Forelimb muscle (tissue), 1 donor: ENCODE measurements around the gene PCDHGA9. TPM values are rescaled to one million over a fixed set of nuclear protein-coding genes. Genes with fewer than 3 reads are reported as not detected.
"Not testable (repeated sequence)": the region's sequence is repeated elsewhere in the genome, so short reads cannot be mapped to it uniquely, and the experiment has no call there.

ENCODE experiments used
- DNase-seq: peaks from one replicate; pipeline ENCODE4 v3.0.0-alpha.2; 2013; ENCODE audit warnings: low read depth
- polyA plus RNA-seq: library from polyadenylated mRNA; unstranded; fragments of 120-200 nt; gene quantifications from one replicate; pipeline ENCODE4 v1.2.1, GENCODE V29; 2013; ENCODE audit not compliant: insufficient read length

PCDHGA9 gene
- polyA plus RNA-seq = 3.3 TPM

- DNase-seq = no peak
Observed at GRCh38 chr5:141402553-141403243, at the start of gene PCDHGA9. Gene PCDHGA9 (plus strand): TSS chr5:141402778. CDS start chr5:141402953, 175 bp downstream.

GRCh38 chr5:141354900-141355469, 47.6 kb upstream of the PCDHGA9 start, which contains the start of gene PCDHGA4:
Gene PCDHGA4 (plus strand): TSS chr5:141355021. CDS start chr5:141355108, 87 bp downstream.
- DNase-seq = no peak

GRCh38 chr5:141355641-141356040, 46.9 kb upstream of the PCDHGA9 start:
- DNase-seq = no peak

GRCh38 chr5:141356133-141356532, 46.4 kb upstream of the PCDHGA9 start:
- DNase-seq = no peak

DNA sequence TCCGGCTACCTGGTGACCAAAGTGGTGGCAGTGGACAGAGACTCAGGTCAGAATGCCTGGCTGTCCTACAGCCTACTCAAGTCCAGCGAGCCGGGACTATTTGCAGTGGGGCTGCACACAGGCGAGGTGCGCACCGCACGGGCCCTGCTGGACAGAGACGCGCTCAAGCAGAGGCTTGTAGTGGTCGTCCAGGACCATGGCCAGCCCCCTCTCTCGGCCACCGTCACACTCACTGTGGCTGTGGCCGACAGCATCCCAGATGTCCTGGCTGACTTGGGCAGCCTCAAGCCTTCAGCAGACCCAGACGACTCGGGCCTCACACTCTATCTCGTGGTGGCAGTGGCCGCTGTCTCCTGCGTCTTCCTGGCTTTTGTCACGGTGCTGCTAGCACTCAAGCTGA, 45.6 kb upstream of the PCDHGA9 start:
- DNase-seq = no peak

DNA sequence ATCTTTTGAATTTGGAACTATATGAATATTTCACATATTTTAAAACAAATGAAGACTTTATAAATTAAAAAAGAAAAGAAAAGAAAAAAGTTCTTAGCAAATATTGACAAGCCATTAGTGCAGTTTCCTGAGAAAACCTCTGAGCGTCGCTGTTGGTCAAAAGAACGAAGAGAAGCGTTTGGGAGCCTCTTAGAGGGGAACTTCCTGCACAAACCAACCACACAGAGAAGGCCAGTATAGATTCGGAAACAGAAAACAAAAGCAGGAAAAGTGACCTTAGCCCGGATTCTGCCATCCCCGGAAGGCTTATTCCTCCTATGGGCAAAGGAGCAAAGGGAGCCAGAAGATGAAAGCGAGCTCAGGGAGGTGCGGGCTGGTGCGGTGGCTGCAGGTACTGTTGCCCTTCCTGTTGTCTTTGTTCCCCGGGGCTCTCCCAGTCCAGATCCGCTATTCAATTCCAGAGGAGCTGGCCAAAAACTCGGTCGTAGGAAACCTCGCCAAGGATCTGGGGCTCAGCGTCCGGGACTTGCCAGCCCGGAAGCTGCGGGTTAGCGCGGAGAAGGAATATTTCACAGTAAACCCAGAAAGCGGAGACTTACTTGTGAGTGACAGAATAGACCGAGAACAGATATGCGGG, 42.7 kb upstream of the PCDHGA9 start, which contains the start of gene PCDHGB2:
Gene PCDHGB2 (plus strand): TSS at position 205 of the 637 bp plus-strand sequence. CDS start 142 bp downstream, at position 347.
- no peak for DNase-seq

DNA sequence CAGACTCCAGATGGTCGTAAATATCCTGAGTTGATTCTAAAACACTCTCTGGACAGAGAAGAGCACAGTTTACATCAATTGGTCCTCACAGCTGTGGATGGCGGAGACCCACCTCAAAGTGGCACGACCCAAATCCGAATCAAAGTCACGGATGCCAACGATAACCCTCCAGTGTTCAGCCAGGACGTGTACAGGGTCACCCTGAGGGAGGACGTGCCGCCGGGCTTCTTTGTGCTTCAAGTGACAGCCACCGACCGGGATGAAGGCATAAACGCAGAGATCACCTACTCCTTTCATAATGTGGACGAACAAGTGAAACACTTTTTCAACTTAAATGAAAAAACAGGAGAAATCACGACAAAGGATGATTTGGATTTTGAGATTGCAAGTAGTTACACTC, 41.9 kb upstream of the PCDHGA9 start:
- DNase-seq = no peak

- no peak for DNase-seq
Observed at GRCh38 chr5:141362719-141363118, 39.9 kb upstream of the PCDHGA9 start.

DNA sequence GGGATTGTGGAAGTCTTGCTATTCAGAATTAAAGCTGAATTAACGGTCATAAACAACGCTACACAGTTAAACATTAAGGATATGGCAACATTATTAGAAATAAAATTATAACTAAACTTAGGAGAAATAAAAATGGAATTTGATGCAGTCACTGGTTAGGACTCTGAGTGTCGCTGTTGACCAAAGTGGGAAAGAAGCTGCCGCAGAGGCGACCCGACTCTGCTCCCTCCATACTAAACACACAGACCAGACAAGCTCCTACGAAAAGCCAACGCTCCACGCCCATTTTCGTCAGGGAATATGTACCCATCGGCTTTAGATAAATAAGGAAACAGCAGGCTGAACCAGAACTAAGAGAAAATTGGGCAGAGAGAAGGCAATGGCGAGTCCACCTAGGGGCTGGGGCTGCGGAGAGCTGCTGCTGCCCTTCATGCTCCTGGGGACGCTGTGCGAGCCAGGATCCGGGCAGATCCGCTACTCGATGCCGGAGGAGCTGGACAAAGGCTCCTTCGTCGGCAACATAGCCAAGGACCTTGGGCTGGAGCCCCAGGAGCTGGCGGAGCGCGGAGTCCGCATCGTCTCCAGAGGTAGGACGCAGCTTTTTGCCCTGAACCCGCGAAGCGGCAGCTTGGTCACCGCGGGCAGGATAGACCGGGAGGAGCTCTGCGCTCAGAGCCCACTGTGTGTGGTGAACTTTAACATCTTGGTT, 38.5 kb upstream of the PCDHGA9 start, which contains the start of gene PCDHGA5:
Gene PCDHGA5 (plus strand): TSS at position 211 of the 709 bp plus-strand sequence. CDS start 169 bp downstream, at position 380.
- no peak for DNase-seq

DNA sequence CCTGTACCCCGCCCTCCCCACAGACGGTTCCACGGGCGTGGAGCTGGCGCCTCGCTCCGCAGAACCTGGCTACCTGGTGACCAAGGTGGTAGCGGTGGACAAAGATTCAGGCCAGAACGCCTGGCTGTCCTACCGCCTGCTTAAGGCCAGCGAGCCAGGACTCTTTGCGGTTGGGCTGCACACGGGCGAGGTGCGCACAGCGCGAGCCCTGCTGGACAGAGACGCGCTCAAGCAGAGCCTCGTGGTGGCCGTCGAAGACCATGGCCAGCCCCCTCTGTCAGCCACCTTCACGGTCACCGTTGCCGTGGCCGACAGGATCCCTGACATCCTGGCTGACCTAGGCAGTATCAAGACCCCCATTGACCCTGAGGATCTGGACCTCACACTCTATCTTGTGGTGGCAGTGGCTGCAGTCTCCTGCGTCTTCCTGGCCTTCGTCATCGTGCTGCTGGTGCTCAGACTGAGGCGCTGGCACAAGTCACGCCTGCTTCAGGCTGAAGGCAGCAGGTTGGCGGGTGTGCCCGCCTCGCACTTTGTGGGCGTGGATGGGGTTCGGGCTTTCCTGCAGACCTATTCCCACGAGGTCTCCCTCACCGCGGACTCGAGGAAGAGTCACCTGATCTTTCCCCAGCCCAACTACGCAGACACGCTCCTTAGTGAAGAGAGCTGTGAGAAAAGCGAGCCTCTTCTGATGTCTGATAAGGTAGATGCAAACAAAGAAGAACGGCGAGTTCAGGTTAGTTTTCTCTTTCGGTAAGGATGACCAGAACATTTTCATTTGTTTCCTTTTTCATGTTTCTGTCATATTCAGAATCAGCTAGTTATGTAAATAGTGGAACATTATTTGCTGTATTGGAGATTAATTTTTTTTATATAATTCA, 36.3 kb upstream of the PCDHGA9 start:
- no peak for DNase-seq

GRCh38 chr5:141369994-141370848, 32.4 kb upstream of the PCDHGA9 start, which contains the start of gene PCDHGB3:
Gene PCDHGB3 (plus strand): TSS chr5:141370242. CDS start chr5:141370395, 153 bp downstream.
- DNase-seq = no peak

GRCh38 chr5:141371572-141372475, 30.8 kb upstream of the PCDHGA9 start:
- DNase-seq = no peak

DNA sequence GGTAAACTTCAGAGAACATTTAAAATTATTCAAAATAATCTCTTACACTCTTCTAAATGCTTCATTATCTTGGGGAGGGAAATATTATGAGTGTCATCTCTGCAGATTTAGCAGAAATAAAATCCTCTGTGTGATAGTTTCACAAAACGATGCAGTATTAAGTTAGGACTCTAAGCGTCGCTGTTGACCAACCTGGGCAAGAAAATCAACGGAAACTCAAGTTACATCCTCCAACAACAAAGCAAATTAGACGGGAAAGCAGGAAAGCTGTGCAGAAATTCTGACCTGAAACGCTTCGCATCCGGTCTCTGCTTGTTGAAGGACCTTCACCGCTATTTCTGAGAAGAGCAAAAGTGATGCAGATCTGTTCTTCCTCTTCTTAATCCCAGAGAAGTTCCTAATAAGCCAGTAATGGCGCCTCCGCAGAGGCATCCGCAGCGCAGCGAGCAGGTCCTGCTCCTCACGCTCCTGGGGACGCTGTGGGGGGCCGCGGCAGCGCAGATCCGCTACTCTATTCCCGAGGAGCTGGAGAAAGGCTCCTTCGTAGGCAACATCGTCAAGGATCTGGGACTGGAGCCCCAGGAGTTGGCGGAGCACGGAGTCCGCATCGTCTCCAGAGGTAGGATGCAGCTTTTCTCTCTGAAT, 28.8 kb upstream of the PCDHGA9 start, which contains the start of gene PCDHGA6:
Gene PCDHGA6 (plus strand): TSS at position 219 of the 645 bp plus-strand sequence. CDS start 193 bp downstream, at position 412.
- no peak for DNase-seq

DNA sequence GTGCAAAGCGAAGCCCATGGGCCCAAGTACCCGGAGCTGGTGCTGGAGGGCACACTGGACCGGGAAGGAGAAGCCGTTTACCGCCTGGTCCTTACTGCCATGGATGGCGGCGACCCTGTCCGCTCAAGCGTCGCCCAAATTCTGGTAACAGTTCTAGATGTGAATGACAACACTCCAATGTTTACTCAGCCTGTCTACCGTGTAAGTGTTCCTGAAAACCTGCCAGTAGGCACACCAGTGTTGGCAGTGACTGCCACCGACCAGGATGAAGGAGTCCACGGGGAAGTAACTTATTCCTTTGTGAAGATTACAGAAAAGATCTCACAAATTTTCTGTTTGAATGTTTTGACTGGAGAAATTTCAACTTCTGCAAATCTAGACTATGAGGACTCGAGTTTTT, 28.0 kb upstream of the PCDHGA9 start:
- no peak for DNase-seq

DNA sequence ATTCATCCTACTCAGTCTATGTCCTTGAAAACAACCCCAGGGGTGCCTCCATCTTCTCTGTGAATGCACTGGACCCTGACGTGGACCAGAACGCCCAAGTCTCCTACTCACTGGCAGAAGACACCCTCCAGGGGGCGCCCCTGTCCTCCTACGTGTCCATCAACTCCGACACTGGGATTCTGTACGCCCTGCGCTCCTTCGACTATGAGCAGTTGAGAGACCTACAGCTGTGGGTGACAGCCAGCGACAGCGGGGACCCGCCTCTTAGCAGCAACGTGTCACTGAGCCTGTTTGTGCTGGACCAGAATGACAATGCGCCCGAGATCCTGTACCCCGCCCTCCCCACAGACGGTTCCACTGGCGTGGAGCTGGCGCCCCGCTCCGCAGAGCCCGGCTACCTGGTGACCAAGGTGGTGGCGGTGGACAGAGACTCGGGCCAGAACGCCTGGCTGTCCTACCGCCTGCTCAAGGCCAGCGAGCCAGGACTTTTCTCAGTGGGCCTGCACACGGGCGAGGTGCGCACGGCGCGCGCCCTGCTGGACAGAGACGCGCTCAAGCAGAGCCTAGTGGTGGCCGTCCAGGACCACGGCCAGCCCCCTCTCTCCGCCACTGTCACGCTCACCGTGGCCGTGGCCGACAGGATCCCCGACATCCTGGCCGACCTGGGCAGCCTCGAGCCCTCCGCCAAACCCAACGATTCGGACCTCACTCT, 27.0 kb upstream of the PCDHGA9 start:
- DNase-seq = not testable (repeated sequence)

- DNase-seq = no peak
Observed at GRCh38 chr5:141382469-141383294, 19.9 kb upstream of the PCDHGA9 start, which contains the start of gene PCDHGA7. Gene PCDHGA7 (plus strand): TSS chr5:141382742. CDS start chr5:141382900, 158 bp downstream.
